Caco-2 (cell line): ENCODE measurements around the gene ZNF678. TPM values are rescaled to one million over a fixed set of nuclear protein-coding genes. Genes with fewer than 3 reads are reported as not detected.

ENCODE experiments used
- BruUV-seq: library from RNA; stranded (reverse); fragments of 400-500 nt; replicated peaks from 2 replicates; lab custom pipeline; 2021; lab: Mats Ljungman, UMichigan
- CTCF ChIA-PET: fragments of 300-600 bp; sonication (Branson Sonifier 250); formaldehyde crosslinking; loops from one replicate; lab custom pipeline; 2022; ENCODE audit warnings: antibody characterized with exemption; lab: Charles Lee
- POLR2A ChIA-PET: fragments of 300-600 bp; sonication (Branson Sonifier 250); formaldehyde crosslinking; loops from one replicate; lab custom pipeline; 2022; ENCODE audit warnings: antibody characterized with exemption; lab: Charles Lee
- DNase-seq, 2 experiments: peaks; one replicate each; pipeline versions ENCODE4 v3.0.0 to v3.0.0-alpha.2; 2020 to 2022
- H3K27me3 ChIP-seq: replicated peaks from 2 replicates; pipeline ENCODE4 v1.6.0; 2011; ENCODE audit warnings: low read length; ENCODE audit not compliant: control insufficient read depth, insufficient read depth
- H3K36me3 ChIP-seq: 2 replicates; pipeline ENCODE4 v1.5.1; 2011; ENCODE audit warnings: low read length; ENCODE audit not compliant: control insufficient read depth, insufficient read depth
- H3K4me1 ChIP-seq: fragments of 250-450 bp; sonication (Bioruptor Pico); 2 replicates; pipeline ENCODE4 v1.5.1; 2020; ENCODE audit warnings: mild to moderate bottlenecking
- H3K4me3 ChIP-seq: 2 replicates; pipeline ENCODE4 v1.5.1; 2011; ENCODE audit warnings: low read depth, mild to moderate bottlenecking, control low read depth, low read length
- H3K9me3 ChIP-seq: fragments of 250-450 bp; sonication (Bioruptor Pico); 2 replicates; pipeline ENCODE4 v1.5.1; 2020; ENCODE audit warnings: mild to moderate bottlenecking, moderate library complexity
- H3K27ac Mint-ChIP-seq: one replicate; pipeline ENCODE4 v1.8.0; 2022; ENCODE audit warnings: mixed read lengths; ENCODE audit not compliant: unreplicated experiment
- H3K27me3 Mint-ChIP-seq: one replicate; pipeline ENCODE4 v1.8.0; 2022; ENCODE audit warnings: mixed read lengths; ENCODE audit not compliant: insufficient read depth, unreplicated experiment
- H3K36me3 Mint-ChIP-seq: one replicate; pipeline ENCODE4 v1.8.0; 2022; ENCODE audit warnings: mild to moderate bottlenecking, mixed read lengths; ENCODE audit not compliant: insufficient read depth, unreplicated experiment
- H3K4me1 Mint-ChIP-seq: one replicate; pipeline ENCODE4 v1.8.0; 2022; ENCODE audit warnings: low read depth, mixed read lengths; ENCODE audit not compliant: unreplicated experiment
- H3K4me3 Mint-ChIP-seq: one replicate; pipeline ENCODE4 v1.8.0; 2022; ENCODE audit warnings: mild to moderate bottlenecking, moderate library complexity, mixed read lengths; ENCODE audit not compliant: unreplicated experiment
- H3K9me3 Mint-ChIP-seq: one replicate; pipeline ENCODE4 v1.8.0; 2022; ENCODE audit warnings: mixed read lengths; ENCODE audit not compliant: unreplicated experiment
- intact Hi-C: fragments of 100-400 bp; cut with micrococcal nuclease; formaldehyde crosslinking; loops from one replicate; pipeline ENCODE4 v1.10.0; 2022; ENCODE audit not compliant: unreplicated experiment
- total RNA-seq: library from RNA; stranded (reverse); gene quantifications from 2 replicates; pipeline ENCODE4 v1.2.3, GENCODE V29; 2022
- TF ChIP-seq, protein P1 (sequence below), 2 experiments: fragments of 200-600 bp in 1 of 2; IDR thresholded peaks; 1 replicate in 1 of 2; 2 replicates in 1 of 2; pipeline versions ENCODE4 v1.5.1 to v1.8.0; 2011 to 2022; ENCODE audit warnings: antibody characterized with exemption in 1 of 2, control low read depth in 1 of 2, inconsistent platforms in 1 of 2, low read depth in 1 of 2, low read length in 1 of 2, mild to moderate bottlenecking in 1 of 2, moderate library complexity in 1 of 2; ENCODE audit not compliant: insufficient read depth in 1 of 2, severe bottlenecking in 1 of 2, unreplicated experiment in 1 of 2

The ZNF678 gene
- total RNA-seq, 1 experiment from 2014 or later: 10.7 TPM

DNA sequence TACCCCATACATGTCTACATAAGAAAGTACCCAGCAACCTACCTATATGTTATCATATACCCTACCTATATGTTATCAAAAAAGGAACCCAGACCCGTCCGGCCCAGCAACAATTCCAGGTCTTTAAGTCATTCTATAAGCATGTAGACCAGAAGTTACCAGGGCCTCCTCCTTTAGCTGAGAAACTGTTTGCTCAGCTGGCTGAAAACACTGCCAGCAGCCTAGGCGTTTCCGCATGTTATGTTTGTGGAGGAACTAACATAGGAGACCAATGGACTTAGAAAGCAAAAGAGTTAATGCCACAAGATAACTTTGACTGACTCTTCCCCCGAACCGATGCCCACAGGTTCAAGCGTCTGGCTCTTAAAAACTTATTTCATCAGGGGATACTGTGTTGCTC lies 7.1 kb upstream of the ZNF678 start:
- Mint-ChIP-seq H3K4me3 (no peak overlapping the region), H3K27me3 (no peaks in the 10 kb centered on the region), H3K9me3 (peaks cover 39% of the 10 kb centered on the region), H3K36me3 (no peaks in the 10 kb centered on the region), H3K27ac (no peak overlapping the region), H3K4me1 (no peaks in the 10 kb centered on the region)
- no peak for DNase-seq
- no peaks in the 10 kb centered on the region for H3K4me1 ChIP-seq
- intact Hi-C loops: no loop called here
- TF ChIP-seq, protein P1, sequence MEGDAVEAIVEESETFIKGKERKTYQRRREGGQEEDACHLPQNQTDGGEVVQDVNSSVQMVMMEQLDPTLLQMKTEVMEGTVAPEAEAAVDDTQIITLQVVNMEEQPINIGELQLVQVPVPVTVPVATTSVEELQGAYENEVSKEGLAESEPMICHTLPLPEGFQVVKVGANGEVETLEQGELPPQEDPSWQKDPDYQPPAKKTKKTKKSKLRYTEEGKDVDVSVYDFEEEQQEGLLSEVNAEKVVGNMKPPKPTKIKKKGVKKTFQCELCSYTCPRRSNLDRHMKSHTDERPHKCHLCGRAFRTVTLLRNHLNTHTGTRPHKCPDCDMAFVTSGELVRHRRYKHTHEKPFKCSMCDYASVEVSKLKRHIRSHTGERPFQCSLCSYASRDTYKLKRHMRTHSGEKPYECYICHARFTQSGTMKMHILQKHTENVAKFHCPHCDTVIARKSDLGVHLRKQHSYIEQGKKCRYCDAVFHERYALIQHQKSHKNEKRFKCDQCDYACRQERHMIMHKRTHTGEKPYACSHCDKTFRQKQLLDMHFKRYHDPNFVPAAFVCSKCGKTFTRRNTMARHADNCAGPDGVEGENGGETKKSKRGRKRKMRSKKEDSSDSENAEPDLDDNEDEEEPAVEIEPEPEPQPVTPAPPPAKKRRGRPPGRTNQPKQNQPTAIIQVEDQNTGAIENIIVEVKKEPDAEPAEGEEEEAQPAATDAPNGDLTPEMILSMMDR (IDR thresholded peaks at IDR 0.05; ENCODE audit: insufficient read depth in 1 of 2, low read depth in 1 of 2, low read length in 1 of 2, severe bottlenecking in 1 of 2, unreplicated experiment in 1 of 2): no peak
- ChIA-PET POLR2A (no interaction called here), CTCF (no interaction called here)
- no peak overlapping the region for H3K4me3 ChIP-seq
- H3K9me3 ChIP-seq: 0 out of 2 replicates have a peak, but pooled peaks cover 6% of the 10 kb centered on the region
- no peaks in the 10 kb centered on the region for H3K27me3 ChIP-seq
- BruUV-seq: no TSS peak
- H3K36me3 ChIP-seq: no peaks in the 10 kb centered on the region

DNA sequence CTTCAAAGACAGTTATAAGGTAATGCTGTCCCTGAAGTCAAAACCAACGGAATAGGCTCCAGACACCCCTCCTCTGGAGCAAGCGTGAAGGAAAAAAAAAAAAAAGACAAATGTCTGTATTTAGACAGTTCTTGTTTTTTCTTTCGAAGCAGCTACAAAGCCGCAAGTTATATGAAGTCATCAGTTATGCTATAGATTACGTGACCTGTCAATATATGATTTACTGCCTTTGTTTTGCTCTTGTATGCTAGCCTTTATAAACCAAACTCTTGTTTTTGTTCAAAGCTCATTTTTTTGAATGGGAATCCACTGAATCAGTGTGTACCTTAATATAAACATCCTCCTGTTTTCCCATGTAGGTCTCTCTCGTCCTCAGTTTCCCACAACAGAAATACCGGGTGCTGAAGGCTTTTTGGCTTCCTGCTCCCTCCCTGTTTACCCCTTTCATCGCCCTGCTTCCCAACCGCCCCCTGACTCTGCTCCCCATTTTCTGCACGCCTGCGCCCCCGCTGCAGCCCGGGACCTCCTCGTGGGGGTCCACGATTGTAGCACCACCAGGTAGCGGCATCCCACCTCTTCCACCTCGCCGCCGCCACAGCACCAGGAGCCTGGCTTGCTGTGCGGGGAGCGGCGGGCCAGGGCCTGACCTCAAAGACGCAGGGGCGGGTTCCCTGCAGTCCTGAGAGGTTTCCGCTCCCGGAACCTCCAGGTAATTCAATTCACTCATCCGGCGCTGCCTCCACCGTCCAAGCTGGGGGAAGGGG lies 5.2 kb upstream of the ZNF678 start:
- no peak for DNase-seq
- Histone ChIP-seq H3K4me1 (no peaks in the 10 kb centered on the region; the same call in 1 of the 2 replicates), H3K9me3 (peaks cover 13% of the 10 kb centered on the region), H3K36me3 (no peaks in the 10 kb centered on the region), H3K27me3 (no peaks in the 10 kb centered on the region), H3K4me3 (no peak overlapping the region)
- CTCF ChIA-PET: no interaction called here
- POLR2A ChIA-PET: no interaction called here
- Mint-ChIP-seq H3K9me3 (peaks cover 31% of the 10 kb centered on the region), H3K27ac (no peak overlapping the region), H3K4me3 (no peak overlapping the region), H3K4me1 (no peaks in the 10 kb centered on the region), H3K36me3 (peaks cover 9% of the 10 kb centered on the region), H3K27me3 (no peaks in the 10 kb centered on the region)
- TF ChIP-seq, protein P1 (IDR thresholded peaks at IDR 0.05; ENCODE audit: insufficient read depth in 1 of 2, low read depth in 1 of 2, low read length in 1 of 2, severe bottlenecking in 1 of 2, unreplicated experiment in 1 of 2): no peak
- no TSS peak for BruUV-seq
- intact Hi-C loops: no loop called here

DNA sequence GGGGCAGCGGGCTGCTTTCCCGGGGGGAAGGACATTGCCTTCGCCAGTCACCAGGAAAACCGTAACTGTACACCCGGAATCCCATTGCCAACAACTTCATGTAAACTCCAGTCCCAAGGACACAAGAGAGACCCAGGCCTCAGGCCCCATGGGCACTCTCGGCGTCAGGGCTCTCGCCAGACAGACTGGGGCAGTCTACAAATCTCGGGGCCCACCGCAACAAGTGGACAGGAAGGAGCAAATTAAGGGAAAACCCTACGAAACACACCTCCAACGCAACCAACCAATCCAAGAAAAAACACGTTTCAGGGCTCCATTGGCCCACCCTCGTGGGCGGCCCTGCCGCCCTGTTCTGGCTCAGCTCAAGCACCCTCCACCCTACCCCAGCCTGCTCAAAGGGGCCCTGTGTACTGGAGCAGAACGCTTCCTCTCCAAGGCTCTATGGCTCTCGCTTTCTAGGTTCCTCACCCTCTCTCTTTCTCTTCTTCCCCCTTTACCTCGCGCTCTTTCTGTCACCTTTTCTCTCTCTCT lies 4.6 kb upstream of the ZNF678 start:
- no peaks in the 10 kb centered on the region for H3K27me3 Mint-ChIP-seq
- TF ChIP-seq, protein P1 (IDR thresholded peaks at IDR 0.05; ENCODE audit: insufficient read depth in 1 of 2, low read depth in 1 of 2, low read length in 1 of 2, severe bottlenecking in 1 of 2, unreplicated experiment in 1 of 2): no peak
- Histone ChIP-seq H3K4me1 (no peaks in the 10 kb centered on the region; the same call in 1 of the 2 replicates), H3K27me3 (no peaks in the 10 kb centered on the region), H3K4me3 (no peak overlapping the region), H3K36me3 (no peaks in the 10 kb centered on the region), H3K9me3 (peaks cover 13% of the 10 kb centered on the region)
- H3K36me3 Mint-ChIP-seq: peaks cover 15% of the 10 kb centered on the region
- H3K27ac Mint-ChIP-seq: no peak overlapping the region
- POLR2A ChIA-PET: no interaction called here
- no TSS peak for BruUV-seq
- intact Hi-C loops: no loop called here
- CTCF ChIA-PET: no interaction called here
- H3K9me3 Mint-ChIP-seq: peaks cover 30% of the 10 kb centered on the region
- no peaks in the 10 kb centered on the region for H3K4me1 Mint-ChIP-seq
- DNase-seq: no peak
- no peak overlapping the region for H3K4me3 Mint-ChIP-seq
